C4-2B (cell line): ENCODE data around the gene CYB5R3.

Experiments used
- H3K27ac ChIP-seq: fragments of 450-650 bp; 2 replicates; pipeline ENCODE4 v1.5.1; 2017
- CTCF ChIP-seq: fragments of 450-650 bp; conservative IDR thresholded peaks from 2 replicates; pipeline ENCODE4 v1.5.1; 2017; ENCODE audit warnings: mild to moderate bottlenecking
- ZFX ChIP-seq: fragments of 450-650 bp; IDR thresholded peaks from 2 replicates; pipeline ENCODE4 v1.6.1; 2017

The CYB5R3 gene

GRCh38 chr22:42692239-42693054, 43.3 kb upstream of the CYB5R3 start:
- H3K27ac ChIP-seq: no peak overlapping the region
- TF ChIP-seq ZFX (no peak), CTCF (no peak)

GRCh38 chr22:42691440-42691839, 42.2 kb upstream of the CYB5R3 start:
- TF ChIP-seq CTCF (no peak), ZFX (no peak)
- H3K27ac ChIP-seq: no peak overlapping the region

GRCh38 chr22:42688241-42689211, 39.3 kb upstream of the CYB5R3 start:
- TF ChIP-seq ZFX (no peak), CTCF (no peak)
- H3K27ac ChIP-seq: peak overlapping the region; percentile 58

GRCh38 chr22:42686756-42687491, 37.7 kb upstream of the CYB5R3 start:
- no peak overlapping the region; the same call in 1 of the 2 replicates for H3K27ac ChIP-seq
- TF ChIP-seq ZFX (no peak), CTCF (no peak)

GRCh38 chr22:42685941-42686653, 36.9 kb upstream of the CYB5R3 start:
- H3K27ac ChIP-seq: no peak overlapping the region

More at GRCh38 chr22:42685941-42686653, 36.9 kb upstream of the CYB5R3 start:
- TF ChIP-seq ZFX: no peak
- TF ChIP-seq CTCF: no peak
